ENCODE results near the gene PASK. TPM values are rescaled to one million over a fixed set of nuclear protein-coding genes. Genes with fewer than 3 reads are reported as not detected.

Gene PASK
- total RNA-seq, 1 experiment from 2014 or later: 45.8 TPM

DNA sequence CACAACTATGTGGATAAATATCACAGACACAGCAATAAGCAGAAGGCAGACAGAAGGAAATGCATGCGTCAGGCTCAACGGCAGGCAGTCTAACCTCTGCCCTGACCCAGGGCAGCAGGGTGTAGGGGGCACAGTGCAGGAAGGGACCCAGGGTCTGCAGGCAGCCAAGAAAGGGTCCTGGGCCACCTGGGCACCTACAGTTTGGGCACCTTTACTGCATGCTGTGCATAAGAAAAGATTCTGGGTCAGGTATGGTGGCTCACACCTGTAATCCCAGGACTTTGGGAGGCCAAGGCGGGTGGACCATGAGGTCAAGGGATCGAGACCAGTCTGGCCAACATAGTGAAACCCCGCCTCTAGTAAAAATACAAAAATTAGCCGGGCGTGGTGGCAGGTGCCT is 17.7 kb downstream of the PASK start:
- CTCF ChIA-PET: no interaction called here

More for the DNA sequence above, 17.7 kb downstream of the PASK start:
- Histone ChIP-seq H3K9ac (ENCODE audit: low read length) (no peak overlapping the region), H4K20me1 (ENCODE audit: insufficient read depth) (no peaks in the 10 kb centered on the region), H2AFZ (ENCODE audit: low read depth, low read length, poor library complexity, severe bottlenecking) (no peak overlapping the region), H3K4me1 (ENCODE audit: control insufficient read depth in 1 of 2, insufficient read depth in 2 of 2, low read length in 2 of 2) (no peaks in the 10 kb centered on the region), H3K9me3 (ENCODE audit: control insufficient read depth in 1 of 2, insufficient read depth in 1 of 2, low read depth in 1 of 2, low read length in 2 of 2) (no peaks in the 10 kb centered on the region), H3K79me2 (ENCODE audit: insufficient read depth, low read length) (no peaks in the 10 kb centered on the region), H3K36me3 (ENCODE audit: control insufficient read depth in 1 of 2, insufficient read depth in 2 of 2, low read length in 2 of 2) (peaks cover 2 to 3% of the 10 kb centered on the region in 2 experiments; a peak in 3 of 4 replicates), H3K4me2 (ENCODE audit: low read length) (no peak overlapping the region), H3K9me2 (ENCODE audit: insufficient read depth) (no peaks in the 10 kb centered on the region), H3K27ac (ENCODE audit: low read depth, low read length) (no peak overlapping the region), H3K4me3 (replicated peaks in 1 of 2; ENCODE audit: low read depth in 1 of 2, low read length in 2 of 2) (no peak overlapping the region), H3K27me3 (ENCODE audit: insufficient read depth, low read length) (no peaks in the 10 kb centered on the region)
- no peak for DNase-seq (ENCODE audit: low read depth, low spot score)
- no peak for TF ChIP-seq ELF1 (IDR thresholded peaks at IDR 0.05; ENCODE audit: borderline replicate concordance, low read depth)
- no peak for TF ChIP-seq SRF (IDR thresholded peaks at IDR 0.05; ENCODE audit: low read depth)
- no peak for TF ChIP-seq CBX3 (IDR thresholded peaks at IDR 0.05; ENCODE audit: low read depth)
- no peak for TF ChIP-seq YY1 (IDR thresholded peaks at IDR 0.05; ENCODE audit: extremely low read depth, insufficient replicate concordance, low read depth, low read length)
- TF ChIP-seq EGR1 (IDR thresholded peaks at IDR 0.05; ENCODE audit: low read depth): no peak
- no peak for TF ChIP-seq POLR2AphosphoS5 (IDR thresholded peaks at IDR 0.05; ENCODE audit: low read depth, low read length)
- no peak for TF ChIP-seq SIN3A (IDR thresholded peaks at IDR 0.05; ENCODE audit: low read depth)
- no peak for TF ChIP-seq EZH2phosphoT487 (IDR thresholded peaks at IDR 0.05; ENCODE audit: borderline replicate concordance)
- TF ChIP-seq JUND (IDR thresholded peaks at IDR 0.05): no peak
- no peak for TF ChIP-seq ZNF274 (IDR thresholded peaks at IDR 0.05; ENCODE audit: low read depth, low read length)
- TF ChIP-seq, protein P1, sequence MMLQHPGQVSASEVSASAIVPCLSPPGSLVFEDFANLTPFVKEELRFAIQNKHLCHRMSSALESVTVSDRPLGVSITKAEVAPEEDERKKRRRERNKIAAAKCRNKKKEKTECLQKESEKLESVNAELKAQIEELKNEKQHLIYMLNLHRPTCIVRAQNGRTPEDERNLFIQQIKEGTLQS (IDR thresholded peaks at IDR 0.05): no peak
- no peak for TF ChIP-seq CEBPB (IDR thresholded peaks at IDR 0.05; ENCODE audit: low read depth)
- TF ChIP-seq ZFX (IDR thresholded peaks at IDR 0.05): no peak
- TF ChIP-seq EZH2 (IDR thresholded peaks at IDR 0.05): no peak
- TF ChIP-seq, protein P2, sequence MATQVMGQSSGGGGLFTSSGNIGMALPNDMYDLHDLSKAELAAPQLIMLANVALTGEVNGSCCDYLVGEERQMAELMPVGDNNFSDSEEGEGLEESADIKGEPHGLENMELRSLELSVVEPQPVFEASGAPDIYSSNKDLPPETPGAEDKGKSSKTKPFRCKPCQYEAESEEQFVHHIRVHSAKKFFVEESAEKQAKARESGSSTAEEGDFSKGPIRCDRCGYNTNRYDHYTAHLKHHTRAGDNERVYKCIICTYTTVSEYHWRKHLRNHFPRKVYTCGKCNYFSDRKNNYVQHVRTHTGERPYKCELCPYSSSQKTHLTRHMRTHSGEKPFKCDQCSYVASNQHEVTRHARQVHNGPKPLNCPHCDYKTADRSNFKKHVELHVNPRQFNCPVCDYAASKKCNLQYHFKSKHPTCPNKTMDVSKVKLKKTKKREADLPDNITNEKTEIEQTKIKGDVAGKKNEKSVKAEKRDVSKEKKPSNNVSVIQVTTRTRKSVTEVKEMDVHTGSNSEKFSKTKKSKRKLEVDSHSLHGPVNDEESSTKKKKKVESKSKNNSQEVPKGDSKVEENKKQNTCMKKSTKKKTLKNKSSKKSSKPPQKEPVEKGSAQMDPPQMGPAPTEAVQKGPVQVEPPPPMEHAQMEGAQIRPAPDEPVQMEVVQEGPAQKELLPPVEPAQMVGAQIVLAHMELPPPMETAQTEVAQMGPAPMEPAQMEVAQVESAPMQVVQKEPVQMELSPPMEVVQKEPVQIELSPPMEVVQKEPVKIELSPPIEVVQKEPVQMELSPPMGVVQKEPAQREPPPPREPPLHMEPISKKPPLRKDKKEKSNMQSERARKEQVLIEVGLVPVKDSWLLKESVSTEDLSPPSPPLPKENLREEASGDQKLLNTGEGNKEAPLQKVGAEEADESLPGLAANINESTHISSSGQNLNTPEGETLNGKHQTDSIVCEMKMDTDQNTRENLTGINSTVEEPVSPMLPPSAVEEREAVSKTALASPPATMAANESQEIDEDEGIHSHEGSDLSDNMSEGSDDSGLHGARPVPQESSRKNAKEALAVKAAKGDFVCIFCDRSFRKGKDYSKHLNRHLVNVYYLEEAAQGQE (IDR thresholded peaks at IDR 0.05; ENCODE audit: low read depth): no peak
- no peak for TF ChIP-seq RAD21 (IDR thresholded peaks at IDR 0.05; ENCODE audit: low read depth)
- TF ChIP-seq SP1 (IDR thresholded peaks at IDR 0.05; ENCODE audit: low read depth): no peak
- TF ChIP-seq POLR2A (IDR thresholded peaks at IDR 0.05; ENCODE audit: borderline replicate concordance, extremely low read depth, insufficient read depth, insufficient read length): no peak
- TF ChIP-seq TCF7L2 (IDR thresholded peaks at IDR 0.05; ENCODE audit: borderline replicate concordance, extremely low read depth, insufficient read depth, insufficient read length): no peak
- TF ChIP-seq, protein P3, sequence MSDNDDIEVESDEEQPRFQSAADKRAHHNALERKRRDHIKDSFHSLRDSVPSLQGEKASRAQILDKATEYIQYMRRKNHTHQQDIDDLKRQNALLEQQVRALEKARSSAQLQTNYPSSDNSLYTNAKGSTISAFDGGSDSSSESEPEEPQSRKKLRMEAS (IDR thresholded peaks at IDR 0.05): no peak
- no TSS peak for BruUV-seq (replicated peaks)
- intact Hi-C loops (cut with micrococcal nuclease): no loop called here
- ATAC-seq: no peak
- ChIA-PET RAD21 (ENCODE audit: low non-redundant PET in 1 of 2, low total read pairs in 2 of 2, uncharacterized antibody in 2 of 2, unreplicated experiment in 2 of 2) (no interaction called here), POLR2A (no interaction called here)

All from HCT116 (cell line).